CD14-positive monocyte (primary cell): Measurements from ENCODE around the gene CENPL. TPM values are rescaled to one million over a fixed set of nuclear protein-coding genes. Genes with fewer than 3 reads are reported as not detected.
"Not testable (repeated sequence)": the region's sequence is repeated elsewhere in the genome, so short reads cannot be mapped to it uniquely, and the experiment has no call there.

ENCODE experiments used
- DNase-seq, 3 donors: peaks; one replicate each; pipeline ENCODE4 v3.0.0-alpha.2; 2011 to 2022
- H2AFZ ChIP-seq: 2 replicates; pipeline ENCODE4 v1.6.0; 2012; ENCODE audit warnings: mild to moderate bottlenecking, low read depth, low read length, inconsistent platforms; ENCODE audit not compliant: insufficient read depth, poor library complexity, severe bottlenecking
- H3K27ac ChIP-seq, 2 donors: 1 replicate in 1 of 2; 2 replicates in 1 of 2; pipeline ENCODE4 v1.5.1; 2012 to 2013; ENCODE audit warnings: low read length in 2 of 2, control low read depth in 1 of 2, inconsistent platforms in 1 of 2, low read depth in 1 of 2, mild to moderate bottlenecking in 1 of 2
- H3K27me3 ChIP-seq, 2 donors: one replicate each; pipeline versions ENCODE4 v1.6.0 to v1.6.1; 2011 to 2013; ENCODE audit warnings: low read length in 2 of 2; ENCODE audit not compliant: control insufficient read depth in 2 of 2, insufficient read depth in 2 of 2
- H3K36me3 ChIP-seq, 2 donors: replicated peaks in 1 of 2; 1 replicate in 1 of 2; 2 replicates in 1 of 2; pipeline versions ENCODE4 v1.5.1 to v1.6.1; 2012 to 2013; ENCODE audit warnings: low read length in 2 of 2, control low read depth in 1 of 2, inconsistent platforms in 1 of 2, mild to moderate bottlenecking in 1 of 2; ENCODE audit not compliant: insufficient read depth in 2 of 2, control insufficient read depth in 1 of 2
- H3K4me1 ChIP-seq, 2 donors: 1 replicate in 1 of 2; 2 replicates in 1 of 2; pipeline versions ENCODE4 v1.5.1 to v1.6.1; 2012 to 2013; ENCODE audit warnings: low read length in 2 of 2, control low read depth in 1 of 2, inconsistent platforms in 1 of 2, mild to moderate bottlenecking in 1 of 2, moderate library complexity in 1 of 2; ENCODE audit not compliant: insufficient read depth in 2 of 2, control insufficient read depth in 1 of 2
- H3K4me2 ChIP-seq: replicated peaks from 2 replicates; pipeline ENCODE3; 2012; ENCODE audit warnings: low read length, moderate library complexity, mild to moderate bottlenecking; ENCODE audit not compliant: poor library complexity, severe bottlenecking; ENCODE audit errors: extremely low read depth
- H3K4me3 ChIP-seq, 3 experiments: fragments of 200-600 bp in 1 of 3; sonication (generic) in 1 of 3; replicated peaks in 1 of 3; 1 replicate in 2 of 3; 2 replicates in 1 of 3; pipeline ENCODE4 v1.5.1; 2011 to 2013; ENCODE audit warnings: low read length in 3 of 3, mild to moderate bottlenecking in 3 of 3, control low read depth in 2 of 3, low read depth in 2 of 3, inconsistent platforms in 1 of 3, moderate library complexity in 1 of 3
- H3K79me2 ChIP-seq: 2 replicates; pipeline ENCODE4 v1.6.0; 2012; ENCODE audit warnings: mild to moderate bottlenecking, control low read depth, inconsistent platforms, low read length, moderate library complexity; ENCODE audit not compliant: insufficient read depth
- H3K9ac ChIP-seq: 2 replicates; pipeline ENCODE4 v1.6.0; 2017; ENCODE audit warnings: low read length, mild to moderate bottlenecking; ENCODE audit not compliant: insufficient read depth, poor library complexity, severe bottlenecking
- H3K9me3 ChIP-seq, 2 donors: replicated peaks in 1 of 2; 1 replicate in 1 of 2; 2 replicates in 1 of 2; pipeline versions ENCODE4 v1.5.1 to v1.6.1; 2012 to 2013; ENCODE audit warnings: low read length in 2 of 2, control low read depth in 1 of 2; ENCODE audit not compliant: control insufficient read depth in 1 of 2, insufficient read depth in 1 of 2
- H4K20me1 ChIP-seq: 2 replicates; pipeline ENCODE4 v1.6.0; 2012; ENCODE audit warnings: mild to moderate bottlenecking, low read length, control low read depth, moderate library complexity; ENCODE audit not compliant: insufficient read depth
- H3K27ac Mint-ChIP-seq, 7 donors: one replicate each; pipeline ENCODE4 v1.8.0; 2020; ENCODE audit warnings: mild to moderate bottlenecking in 7 of 7, mixed read lengths in 7 of 7, moderate library complexity in 6 of 7, inconsistent platforms in 2 of 7
- H3K27me3 Mint-ChIP-seq, 3 donors: one replicate each; pipeline ENCODE4 v1.8.0; 2021 to 2022; ENCODE audit warnings: low read depth in 3 of 3, mild to moderate bottlenecking in 3 of 3, mixed read lengths in 3 of 3, moderate library complexity in 3 of 3, inconsistent platforms in 1 of 3
- H3K36me3 Mint-ChIP-seq, 2 donors: one replicate each; pipeline ENCODE4 v1.8.0; 2020; ENCODE audit warnings: mixed read lengths in 2 of 2, inconsistent platforms in 1 of 2, mild to moderate bottlenecking in 1 of 2
- H3K4me1 Mint-ChIP-seq: one replicate; pipeline ENCODE4 v1.8.0; 2020; ENCODE audit warnings: mild to moderate bottlenecking, mixed read lengths
- H3K4me3 Mint-ChIP-seq, 2 donors: one replicate each; pipeline ENCODE4 v1.8.0; 2020; ENCODE audit warnings: mild to moderate bottlenecking in 2 of 2, mixed read lengths in 2 of 2, moderate library complexity in 1 of 2
- H3K9me3 Mint-ChIP-seq, 7 donors: one replicate each; pipeline ENCODE4 v1.8.0; 2020 to 2022; ENCODE audit warnings: mixed read lengths in 7 of 7, mild to moderate bottlenecking in 6 of 7, moderate library complexity in 6 of 7, inconsistent platforms in 2 of 7
- CTCF ChIP-seq: fragments of 200-600 bp; IDR thresholded peaks from one replicate; pipeline ENCODE4 v1.8.0; 2022; ENCODE audit warnings: antibody characterized with exemption, mild to moderate bottlenecking
- WGBS: methylation state at CpG from one replicate; pipeline ENCODE4 v1.1.5; 2013; ENCODE audit warnings: missing lambda C conversion rate; ENCODE audit not compliant: insufficient coverage; 5-methylcytosine and 5-hydroxymethylcytosine counted together
- intact Hi-C, 2 donors: fragments of 100-400 bp; cut with micrococcal nuclease; formaldehyde crosslinking; loops; one replicate each; pipeline versions ENCODE4 v1.15.0 to v1.15.1; 2023
- polyA plus RNA-seq, 3 donors: library from polyadenylated mRNA; depleted of rRNA in 1 of 3; unstranded in 2 of 3; stranded (reverse) in 1 of 3; fragments of 300-500 nt in 2 of 3; fragments of >200 nt in 1 of 3; fragmentation: Illumina TruSeq in 2 of 3; gene quantifications; 1 replicate in 2 of 3; 2 replicates in 1 of 3; pipeline ENCODE4 v1.2.3, GENCODE V29; 2012 to 2021

Gene CENPL
- polyA plus RNA-seq, 3 donors: 0.49 to 2.6 (median 0.81) TPM

DNA sequence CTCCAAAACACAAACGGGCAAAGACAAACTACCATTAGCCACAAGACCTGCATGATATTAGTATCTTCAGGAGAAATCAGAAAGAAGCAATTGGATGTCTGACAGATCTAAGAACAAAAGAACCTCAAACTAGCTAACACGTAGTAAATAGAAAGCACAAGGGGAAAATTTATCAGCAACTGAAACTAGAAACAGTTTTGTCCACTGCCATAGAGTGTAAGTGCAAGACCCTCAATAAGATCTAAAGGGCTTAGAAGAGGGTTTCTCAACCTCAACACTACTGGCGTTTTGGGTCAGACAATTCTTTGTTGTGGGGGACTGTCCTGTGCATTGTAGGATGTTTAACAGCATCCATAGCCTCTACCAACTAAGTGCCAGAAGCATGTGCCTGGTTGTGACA lies 55.9 kb downstream of the CENPL start:
- no peak for TF ChIP-seq CTCF
- H3K9ac ChIP-seq: no peak overlapping the region
- H3K27me3 Mint-ChIP-seq: no peaks in the 10 kb centered on the region
- no peaks in the 10 kb centered on the region for H4K20me1 ChIP-seq
- H3K36me3 Mint-ChIP-seq: peaks cover 31 to 43% of the 10 kb centered on the region in 2 donors
- no peaks in the 10 kb centered on the region for H3K9me3 ChIP-seq
- H3K79me2 ChIP-seq: no peaks in the 10 kb centered on the region
- H3K4me1 Mint-ChIP-seq: no peaks in the 10 kb centered on the region
- no peak overlapping the region for H3K4me3 ChIP-seq
- peaks cover 15 to 60% of the 10 kb centered on the region in 2 donors for H3K36me3 ChIP-seq
- H3K4me1 ChIP-seq: no peaks in the 10 kb centered on the region
- H3K4me3 Mint-ChIP-seq: no peak overlapping the region
- no peak for DNase-seq
- no peak overlapping the region for H3K27ac Mint-ChIP-seq
- no CpG with 5 or more reads among the region's 3 CpGs for WGBS
- no peak overlapping the region for H3K4me2 ChIP-seq
- peaks cover 0 to 7% (median 1%) of the 10 kb centered on the region in 7 donors for H3K9me3 Mint-ChIP-seq
- no peaks in the 10 kb centered on the region for H3K27me3 ChIP-seq
- H2AFZ ChIP-seq: no peak overlapping the region
- H3K27ac ChIP-seq: no peak overlapping the region
- intact Hi-C loops: no loop called here

DNA sequence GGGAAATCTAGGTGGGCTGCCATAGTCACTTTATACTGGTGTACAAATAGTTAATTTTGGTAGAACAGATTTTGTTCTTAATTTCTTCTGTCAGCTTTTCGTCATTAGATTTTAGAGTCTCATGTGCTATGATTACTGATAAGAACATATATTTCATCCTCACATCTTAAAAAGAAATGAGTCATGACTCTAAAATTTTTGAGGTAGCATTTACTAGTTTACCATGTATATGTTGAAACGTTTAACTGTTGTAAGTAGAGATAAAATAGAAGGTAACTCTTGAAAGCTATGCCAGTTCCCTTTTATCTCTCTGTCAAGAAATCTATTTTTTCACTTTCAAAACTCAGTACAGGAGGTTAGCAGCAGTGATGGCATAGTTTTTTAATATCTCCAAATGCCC lies 56.5 kb downstream of the CENPL start:
- Histone ChIP-seq H2AFZ (no peak overlapping the region), H4K20me1 (no peaks in the 10 kb centered on the region), H3K27me3 (no peaks in the 10 kb centered on the region), H3K4me2 (no peak overlapping the region), H3K9me3 (no peaks in the 10 kb centered on the region), H3K36me3 (peaks cover 15 to 57% of the 10 kb centered on the region in 2 donors), H3K9ac (no peak overlapping the region), H3K4me1 (no peaks in the 10 kb centered on the region), H3K4me3 (no peak overlapping the region), H3K79me2 (no peaks in the 10 kb centered on the region), H3K27ac (no peak overlapping the region)
- no peak for TF ChIP-seq CTCF
- Mint-ChIP-seq H3K36me3 (peaks cover 31 to 43% of the 10 kb centered on the region in 2 donors), H3K9me3 (peaks cover under 1 to 13% (median 5%) of the 10 kb centered on the region in 7 donors), H3K4me1 (no peaks in the 10 kb centered on the region), H3K27me3 (no peaks in the 10 kb centered on the region), H3K27ac (no peak overlapping the region), H3K4me3 (no peak overlapping the region)
- WGBS: no CpG with 5 or more reads among the region's 2 CpGs
- no peak for DNase-seq
- intact Hi-C loops: no loop called here

- peaks cover 35 to 44% of the 10 kb centered on the region in 2 donors for H3K36me3 Mint-ChIP-seq
- H3K4me2 ChIP-seq, H3K9ac ChIP-seq, intact Hi-C loops, H4K20me1 ChIP-seq, DNase-seq, H3K27me3 Mint-ChIP-seq, H3K27ac ChIP-seq, H3K9me3 ChIP-seq, H2AFZ ChIP-seq, H3K27me3 ChIP-seq, H3K4me1 Mint-ChIP-seq, H3K79me2 ChIP-seq, H3K4me1 ChIP-seq, H3K27ac Mint-ChIP-seq, H3K4me3 ChIP-seq, H3K4me3 Mint-ChIP-seq: not testable (repeated sequence)
- H3K9me3 Mint-ChIP-seq: peaks cover 18 to 33% (median 26%) of the 10 kb centered on the region in 7 donors
- peaks cover 16 to 39% of the 10 kb centered on the region in 2 donors for H3K36me3 ChIP-seq
- WGBS: 100% methylated on average over 3 of the region's 6 CpGs
These were observed 60.4 kb downstream of the CENPL start for GRCh38 chr1:173764331-173764730.
